Putamen (tissue), 1 donor: ENCODE measurements around the gene SLC15A3.
"Not testable (repeated sequence)": the region's sequence is repeated elsewhere in the genome, so short reads cannot be mapped to it uniquely, and the experiment has no call there.

ENCODE experiments used
- DNase-seq: peaks from one replicate; pipeline ENCODE4 v3.0.0-alpha.2; 2016; ENCODE audit warnings: low spot score

Gene SLC15A3

GRCh38 chr11:60974726-60975125 is 22.8 kb upstream of the SLC15A3 start:
- peak; percentile 52 for DNase-seq

GRCh38 chr11:60974316-60974715 is 22.3 kb upstream of the SLC15A3 start:
- DNase-seq: not testable (repeated sequence)

- no peak for DNase-seq
Observed at GRCh38 chr11:60973699-60974098, 21.7 kb upstream of the SLC15A3 start.

- DNase-seq: no peak
Observed at GRCh38 chr11:60972182-60973030, 20.4 kb upstream of the SLC15A3 start.

- DNase-seq: no peak
Observed at GRCh38 chr11:60971520-60971919, 19.5 kb upstream of the SLC15A3 start, which contains the start of gene CD6. Gene CD6, plus strand, starts transcription at chr11:60971680. Its CDS starts 186 bp downstream, at chr11:60971866.

- no peak for DNase-seq
Observed at GRCh38 chr11:60970890-60971289, 18.9 kb upstream of the SLC15A3 start.

GRCh38 chr11:60970369-60970774 is 18.4 kb upstream of the SLC15A3 start:
- no peak for DNase-seq

GRCh38 chr11:60968223-60968622 is 16.2 kb upstream of the SLC15A3 start:
- DNase-seq: no peak

GRCh38 chr11:60966890-60967289 is 14.9 kb upstream of the SLC15A3 start:
- no peak for DNase-seq

- DNase-seq: no peak
Observed at GRCh38 chr11:60964801-60965200, 12.8 kb upstream of the SLC15A3 start.

- DNase-seq: no peak
Observed at GRCh38 chr11:60960405-60960804, 8.4 kb upstream of the SLC15A3 start.

GRCh38 chr11:60959431-60959830 is 7.5 kb upstream of the SLC15A3 start:
- DNase-seq: no peak

GRCh38 chr11:60957188-60957587 is 5.2 kb upstream of the SLC15A3 start:
- DNase-seq: no peak

GRCh38 chr11:60955571-60955970 is 3.6 kb upstream of the SLC15A3 start:
- no peak for DNase-seq

GRCh38 chr11:60954421-60954820 is 2.4 kb upstream of the SLC15A3 start:
- no peak for DNase-seq

- DNase-seq: no peak
Observed at GRCh38 chr11:60953781-60954180, 1.8 kb upstream of the SLC15A3 start.

GRCh38 chr11:60952742-60953170 is 780 bp upstream of the SLC15A3 start:
- no peak for DNase-seq

- DNase-seq: no peak
Observed at GRCh38 chr11:60951606-60951903, 421 bp downstream of the SLC15A3 start.

GRCh38 chr11:60950933-60951605 is 907 bp downstream of the SLC15A3 start:
- DNase-seq: no peak

GRCh38 chr11:60950024-60950423 is 2.0 kb downstream of the SLC15A3 start:
- DNase-seq: no peak

- no peak for DNase-seq
Observed at GRCh38 chr11:60948250-60948649, 3.7 kb downstream of the SLC15A3 start.

GRCh38 chr11:60947700-60948099 is 4.3 kb downstream of the SLC15A3 start:
- no peak for DNase-seq

GRCh38 chr11:60946601-60947264 is 5.2 kb downstream of the SLC15A3 start:
- no peak for DNase-seq
